ENCODE measurements around the gene LMBR1. TPM values are rescaled to one million over a fixed set of nuclear protein-coding genes. Genes with fewer than 3 reads are reported as not detected.

LMBR1 gene
- total RNA-seq, 1 experiment from 2014 or later = 82.6 TPM

GRCh38 chr7:156892081-156892800 is 742 bp downstream of the LMBR1 start:
- in situ Hi-C loops (cut with HindIII; ENCODE audit: low pct_unique_long_range_greater_than_20kb, low sequenced_read_pairs) = no loop called here
- no peaks in the 10 kb centered on the region for H3K27me3 ChIP-seq (ENCODE audit: control insufficient read depth, insufficient read depth, low read length)
- peak overlapping the region; percentile 72 for H3K27ac ChIP-seq (ENCODE audit: low read length)
- intact Hi-C loops (cut with micrococcal nuclease; ENCODE audit: unreplicated experiment) = no loop called here
- peaks cover 2% of the 10 kb centered on the region; the same call in 1 of the 2 replicates for H3K36me3 ChIP-seq (ENCODE audit: control insufficient read depth, insufficient read depth, low read length)
- ChIA-PET CTCF (interaction anchor here (0.7 kb wide), 1 partner anchor 38 kb away, joined by 4 read pairs; no protein-coding TSS in a partner anchor), POLR2A (no interaction called here)
- peak overlapping the region; percentile 67 to 94 for H3K4me3 ChIP-seq (ENCODE audit: low read depth in 2 of 2, low read length in 2 of 2)
- peak; percentile 59 for ATAC-seq
- H3K9me3 ChIP-seq (ENCODE audit: control insufficient read depth, insufficient read depth, low read depth, low read length) = no peaks in the 10 kb centered on the region
- BruUV-seq (replicated peaks) = no TSS peak
- TF ChIP-seq POLR2AphosphoS5 (IDR thresholded peaks at IDR 0.05; ENCODE audit: low read depth, low read length) (no peak), TCF7L2 (IDR thresholded peaks at IDR 0.05; ENCODE audit: low read depth, low read length) (peak; percentile 73), SIN3A (IDR thresholded peaks at IDR 0.05; ENCODE audit: borderline replicate concordance, insufficient read depth, low read depth, low read length) (no peak), CTCF (IDR thresholded peaks at IDR 0.05) (no peak), REST (IDR thresholded peaks at IDR 0.05; ENCODE audit: insufficient read depth in 1 of 2, low read depth in 2 of 2, low read length in 1 of 2) (no peak)
- peaks cover 11% of the 10 kb centered on the region; the same call in 1 of the 2 replicates for H3K4me1 ChIP-seq (ENCODE audit: control insufficient read depth, insufficient read depth, low read length)
- DNase-seq (ENCODE audit: low read depth, low spot score) = no peak

GRCh38 chr7:156889746-156890145 is 3.2 kb downstream of the LMBR1 start:
- intact Hi-C loops (cut with micrococcal nuclease; ENCODE audit: unreplicated experiment) = no loop called here
- CTCF ChIA-PET = no interaction called here
- in situ Hi-C loops (cut with HindIII; ENCODE audit: low pct_unique_long_range_greater_than_20kb, low sequenced_read_pairs) = no loop called here
- Histone ChIP-seq H3K4me3 (ENCODE audit: low read depth in 2 of 2, low read length in 2 of 2) (no peak overlapping the region), H3K36me3 (ENCODE audit: control insufficient read depth, insufficient read depth, low read length) (peaks cover 2% of the 10 kb centered on the region; the same call in 1 of the 2 replicates), H3K27ac (ENCODE audit: low read length) (no peak overlapping the region), H3K9me3 (ENCODE audit: control insufficient read depth, insufficient read depth, low read depth, low read length) (no peaks in the 10 kb centered on the region), H3K27me3 (ENCODE audit: control insufficient read depth, insufficient read depth, low read length) (no peaks in the 10 kb centered on the region), H3K4me1 (ENCODE audit: control insufficient read depth, insufficient read depth, low read length) (peaks cover 11% of the 10 kb centered on the region; the same call in 1 of the 2 replicates)
- BruUV-seq (replicated peaks) = no TSS peak
- POLR2A ChIA-PET = no interaction called here
- ATAC-seq (no peak), DNase-seq (ENCODE audit: low read depth, low spot score) (no peak)
- TF ChIP-seq POLR2AphosphoS5 (IDR thresholded peaks at IDR 0.05; ENCODE audit: low read depth, low read length) (no peak), REST (IDR thresholded peaks at IDR 0.05; ENCODE audit: insufficient read depth in 1 of 2, low read depth in 2 of 2, low read length in 1 of 2) (no peak), SIN3A (IDR thresholded peaks at IDR 0.05; ENCODE audit: borderline replicate concordance, insufficient read depth, low read depth, low read length) (no peak), TCF7L2 (IDR thresholded peaks at IDR 0.05; ENCODE audit: low read depth, low read length) (no peak), CTCF (IDR thresholded peaks at IDR 0.05) (no peak)
